Fibroblast of lung (primary cell): ENCODE data around the gene ZNF618. TPM values are rescaled to one million over a fixed set of nuclear protein-coding genes. Genes with fewer than 3 reads are reported as not detected.

Source experiments
- DNase-seq, 2 donors: peaks; one replicate each; pipeline versions ENCODE4 v3.0.0 to v3.0.0-alpha.2; 2010; ENCODE audit warnings: low read depth in 2 of 2
- H2AFZ ChIP-seq: 2 replicates; pipeline ENCODE4 v1.5.1; 2012; ENCODE audit warnings: low read length, control low read depth, inconsistent platforms
- H3K27ac ChIP-seq: 2 replicates; pipeline ENCODE4 v1.5.1; 2011; ENCODE audit warnings: low read length, control low read depth; ENCODE audit not compliant: insufficient read depth
- H3K27me3 ChIP-seq: 2 replicates; pipeline ENCODE4 v1.5.1; 2011; ENCODE audit warnings: mild to moderate bottlenecking, low read length; ENCODE audit not compliant: control insufficient read depth, insufficient read depth
- H3K36me3 ChIP-seq: 2 replicates; pipeline ENCODE4 v1.5.1; 2011; ENCODE audit warnings: low read length; ENCODE audit not compliant: control insufficient read depth, insufficient read depth
- H3K4me1 ChIP-seq: 2 replicates; pipeline ENCODE4 v1.5.1; 2011; ENCODE audit warnings: low read length; ENCODE audit not compliant: control insufficient read depth, insufficient read depth; ENCODE audit errors: extremely low read depth
- H3K4me2 ChIP-seq: 2 replicates; pipeline ENCODE4 v1.5.1; 2011; ENCODE audit warnings: low read length, control low read depth; ENCODE audit not compliant: insufficient read depth; ENCODE audit errors: extremely low read depth
- H3K4me3 ChIP-seq, 4 experiments: fragments of 200-600 bp in 1 of 4; sonication (generic) in 1 of 4; replicated peaks in 1 of 4; 2 replicates each; pipeline ENCODE4 v1.5.1; 2011 to 2016; ENCODE audit warnings: low read length in 4 of 4, low read depth in 3 of 4, mild to moderate bottlenecking in 3 of 4, control low read depth in 2 of 4, inconsistent platforms in 1 of 4, mixed read lengths in 1 of 4; ENCODE audit not compliant: insufficient read depth in 1 of 4; ENCODE audit errors: control extremely low read depth in 1 of 4
- H3K79me2 ChIP-seq: 2 replicates; pipeline ENCODE4 v1.5.1; 2012; ENCODE audit warnings: mild to moderate bottlenecking, low read length, inconsistent platforms; ENCODE audit not compliant: control insufficient read depth, insufficient read depth
- H3K9ac ChIP-seq: 2 replicates; pipeline ENCODE4 v1.5.1; 2011; ENCODE audit warnings: mild to moderate bottlenecking, low read length, control low read depth; ENCODE audit not compliant: insufficient read depth
- H3K9me3 ChIP-seq: 2 replicates; pipeline ENCODE4 v1.5.1; 2012; ENCODE audit warnings: low read depth, low read length; ENCODE audit not compliant: control insufficient read depth, insufficient read depth
- H4K20me1 ChIP-seq: 2 replicates; pipeline ENCODE4 v1.5.1; 2011; ENCODE audit warnings: low read length; ENCODE audit not compliant: control insufficient read depth, insufficient read depth; ENCODE audit errors: extremely low read depth
- CTCF ChIP-seq, 2 donors: IDR thresholded peaks in 1 of 2; conservative IDR thresholded peaks in 1 of 2; 1 replicate in 1 of 2; 2 replicates in 1 of 2; pipeline ENCODE4 v1.5.1; 2011 to 2012; ENCODE audit warnings: low read length in 2 of 2, control low read depth in 1 of 2, inconsistent platforms in 1 of 2, low read depth in 1 of 2, mild to moderate bottlenecking in 1 of 2
- EZH2 ChIP-seq: IDR thresholded peaks from 2 replicates; pipeline ENCODE4 v1.5.1; 2012; ENCODE audit warnings: low read length, control low read depth, mild to moderate bottlenecking; ENCODE audit errors: missing control alignments
- polyA plus RNA-seq, 2 donors: library from polyadenylated mRNA; depleted of rRNA in 1 of 2; stranded (reverse) in 1 of 2; unstranded in 1 of 2; fragments of >200 nt; gene quantifications; 2 replicates each; pipeline ENCODE4 v1.2.1, GENCODE V29; 2011 to 2012; ENCODE audit warnings: missing spikeins in 1 of 2
- total RNA-seq: library from RNA; depleted of rRNA; stranded (reverse); fragments of >200 nt; gene quantifications from 2 replicates; pipeline ENCODE4 v1.2.1, GENCODE V29; 2014

ZNF618 gene
- total and polyA plus RNA-seq, 2 donors (not counting 1 experiment from before 2014, with no cell fraction given) = 6.6 to 8.6 TPM

- peaks cover 18% of the 10 kb centered on the region for H3K27me3 ChIP-seq
- no peak overlapping the region for H3K4me2 ChIP-seq
- TF ChIP-seq CTCF (conservative IDR thresholded peaks at IDR 0.05 in 1 of 2, IDR thresholded peaks at IDR 0.05 in 1 of 2; ENCODE audit: low read depth in 1 of 2, low read length in 2 of 2) (no peak), EZH2 (no peak)
- no peaks in the 10 kb centered on the region for H3K36me3 ChIP-seq
- H3K9ac ChIP-seq = no peak overlapping the region
- no peaks in the 10 kb centered on the region for H3K79me2 ChIP-seq
- no peaks in the 10 kb centered on the region for H3K4me1 ChIP-seq
- no peak overlapping the region for H3K4me3 ChIP-seq
- no peak overlapping the region for H3K27ac ChIP-seq
- H4K20me1 ChIP-seq = no peaks in the 10 kb centered on the region
- no peak overlapping the region for H2AFZ ChIP-seq
- H3K9me3 ChIP-seq = no peaks in the 10 kb centered on the region
- DNase-seq = no peak
These were observed 195.2 kb downstream of the ZNF618 start for GRCh38 chr9:114071197-114071795.

- no peaks in the 10 kb centered on the region for H4K20me1 ChIP-seq
- no peak overlapping the region for H3K9ac ChIP-seq
- H3K4me3 ChIP-seq = no peak overlapping the region
- H2AFZ ChIP-seq = no peak overlapping the region
- no peak overlapping the region for H3K4me2 ChIP-seq
- H3K79me2 ChIP-seq = no peaks in the 10 kb centered on the region
- no peaks in the 10 kb centered on the region for H3K9me3 ChIP-seq
- no peak overlapping the region for H3K27ac ChIP-seq
- TF ChIP-seq CTCF (conservative IDR thresholded peaks at IDR 0.05 in 1 of 2, IDR thresholded peaks at IDR 0.05 in 1 of 2; ENCODE audit: low read depth in 1 of 2, low read length in 2 of 2) (peak in 1 of 2 donors; percentile 13), EZH2 (no peak)
- no peaks in the 10 kb centered on the region for H3K4me1 ChIP-seq
- H3K27me3 ChIP-seq = peaks cover 28% of the 10 kb centered on the region
- peak; percentile 35 to 52 for DNase-seq
- H3K36me3 ChIP-seq = no peaks in the 10 kb centered on the region
These were observed 196.4 kb downstream of the ZNF618 start for GRCh38 chr9:114072184-114073140.

GRCh38 chr9:114075602-114076001 lies 199.5 kb downstream of the ZNF618 start:
- no peak overlapping the region for H3K9ac ChIP-seq
- no peak overlapping the region for H3K4me2 ChIP-seq
- H3K4me1 ChIP-seq = no peaks in the 10 kb centered on the region
- no peak overlapping the region for H3K27ac ChIP-seq
- no peaks in the 10 kb centered on the region for H4K20me1 ChIP-seq
- DNase-seq = no peak
- no peak overlapping the region for H3K4me3 ChIP-seq
- H3K27me3 ChIP-seq = peaks cover 33% of the 10 kb centered on the region
- no peaks in the 10 kb centered on the region for H3K79me2 ChIP-seq
- H3K36me3 ChIP-seq = no peaks in the 10 kb centered on the region
- no peak for TF ChIP-seq EZH2
- TF ChIP-seq CTCF (conservative IDR thresholded peaks at IDR 0.05 in 1 of 2, IDR thresholded peaks at IDR 0.05 in 1 of 2; ENCODE audit: low read depth in 1 of 2, low read length in 2 of 2) = no peak
- no peak overlapping the region for H2AFZ ChIP-seq
- no peaks in the 10 kb centered on the region for H3K9me3 ChIP-seq
